H1 (cell line): ENCODE data around the gene GAS7. TPM values are rescaled to one million over a fixed set of nuclear protein-coding genes. Genes with fewer than 3 reads are reported as not detected.

Experiments
- CTCF ChIA-PET: fragments of 300-600 bp; sonication (Branson Sonifier 250); formaldehyde crosslinking; loops from one replicate; lab custom pipeline; 2021; ENCODE audit not compliant: partially characterized antibody; lab: Charles Lee
- POLR2A ChIA-PET: fragments of 300-600 bp; sonication (Branson Sonifier 250); formaldehyde crosslinking; loops from one replicate; lab custom pipeline; 2021; ENCODE audit warnings: inconsistent platforms; ENCODE audit not compliant: partially characterized antibody; lab: Charles Lee
- DNase-seq, 2 experiments: peaks; one replicate each; pipeline versions ENCODE4 v3.0.0 to v3.0.0-alpha.2; 2010 to 2022; ENCODE audit warnings: low spot score in 2 of 2, low read depth in 1 of 2, mixed read lengths in 1 of 2
- FAIRE-seq: peaks from 2 replicates; lab custom pipeline; 2011; peaks lifted over from hg19 to GRCh38; lab: Jason Lieb, UNC
- H2AFZ ChIP-seq: 2 replicates; pipeline ENCODE4 v1.8.1; 2012; ENCODE audit warnings: low read length, inconsistent platforms
- H2AK5ac ChIP-seq: 2 replicates; pipeline ENCODE4 v1.6.1; 2013; ENCODE audit warnings: low read depth, low read length
- H2BK120ac ChIP-seq: replicated peaks from 2 replicates; pipeline ENCODE3; 2013; ENCODE audit warnings: low read depth, low read length, inconsistent platforms
- H2BK12ac ChIP-seq: 2 replicates; pipeline ENCODE4 v1.6.1; 2013; ENCODE audit warnings: low read depth, low read length
- H2BK15ac ChIP-seq: 2 replicates; pipeline ENCODE4 v1.6.1; 2013; ENCODE audit warnings: low read length
- H2BK20ac ChIP-seq: 2 replicates; pipeline ENCODE4 v1.6.1; 2013; ENCODE audit warnings: low read length
- H2BK5ac ChIP-seq: 2 replicates; pipeline ENCODE4 v1.6.1; 2013; ENCODE audit warnings: low read depth, low read length
- H3K14ac ChIP-seq: 2 replicates; pipeline ENCODE4 v1.6.1; 2013; ENCODE audit warnings: inconsistent platforms; ENCODE audit not compliant: insufficient read length
- H3K18ac ChIP-seq: 2 replicates; pipeline ENCODE4 v1.6.1; 2013; ENCODE audit warnings: low read length; ENCODE audit errors: extremely low read depth
- H3K23ac ChIP-seq: 2 replicates; pipeline ENCODE4 v1.6.1; 2013; ENCODE audit warnings: inconsistent platforms; ENCODE audit not compliant: insufficient read length
- H3K23me2 ChIP-seq: 2 replicates; pipeline ENCODE4 v1.6.1; 2013; ENCODE audit warnings: low read depth, low read length
- H3K27ac ChIP-seq: 2 replicates; pipeline ENCODE4 v1.6.1; 2011; ENCODE audit warnings: low read depth, low read length, inconsistent platforms
- H3K27me3 ChIP-seq, 4 experiments: replicated peaks in 1 of 4; 1 replicate in 1 of 4; 2 replicates in 3 of 4; pipeline versions ENCODE4 v1.6.1 to v1.8.1; 2011 to 2013; ENCODE audit warnings: low read length in 3 of 4, mild to moderate bottlenecking in 3 of 4, inconsistent platforms in 2 of 4, mixed read lengths in 2 of 4, moderate library complexity in 1 of 4; ENCODE audit not compliant: control insufficient read depth in 3 of 4, insufficient read depth in 3 of 4; ENCODE audit errors: extremely low read depth in 1 of 4
- H3K36me3 ChIP-seq, 4 experiments: 2 replicates each; pipeline versions ENCODE4 v1.6.1 to v1.8.1; 2011 to 2013; ENCODE audit warnings: mild to moderate bottlenecking in 4 of 4, low read length in 3 of 4, moderate library complexity in 2 of 4, control low read depth in 1 of 4, inconsistent platforms in 1 of 4; ENCODE audit not compliant: insufficient read depth in 4 of 4, control insufficient read depth in 2 of 4
- H3K4ac ChIP-seq: replicated peaks from 2 replicates; pipeline ENCODE3; 2013; ENCODE audit warnings: low read length, low read depth, mixed read lengths, inconsistent platforms; ENCODE audit not compliant: insufficient read length
- H3K4me1 ChIP-seq, 4 experiments: replicated peaks in 1 of 4; 1 replicate in 1 of 4; 2 replicates in 3 of 4; pipeline versions ENCODE4 v1.6.1 to v1.8.1; 2011 to 2013; ENCODE audit warnings: low read length in 3 of 4, inconsistent platforms in 2 of 4, mixed read lengths in 1 of 4; ENCODE audit not compliant: insufficient read depth in 4 of 4, control insufficient read depth in 3 of 4
- H3K4me2 ChIP-seq, 2 experiments: 2 replicates each; pipeline versions ENCODE4 v1.6.1 to v1.8.1; 2011 to 2013; ENCODE audit warnings: low read depth in 2 of 2, low read length in 2 of 2, control low read depth in 1 of 2, inconsistent platforms in 1 of 2, mild to moderate bottlenecking in 1 of 2; ENCODE audit not compliant: insufficient read depth in 1 of 2
- H3K4me3 ChIP-seq, 4 experiments: fragments of 200-600, 300-600 bp in 1 of 4; sonication (generic), shearing (Covaris generic), sonication (Bioruptor Twin) in 1 of 4; 2 replicates each; pipeline versions ENCODE4 v1.5.1 to v1.8.1; 2011 to 2016; ENCODE audit warnings: low read length in 4 of 4, low read depth in 3 of 4, control low read depth in 2 of 4, inconsistent platforms in 2 of 4, mild to moderate bottlenecking in 2 of 4, mixed read lengths in 1 of 4, moderate library complexity in 1 of 4; ENCODE audit not compliant: insufficient read depth in 2 of 4; ENCODE audit errors: extremely low read depth in 1 of 4
- H3K56ac ChIP-seq: replicated peaks from 2 replicates; pipeline ENCODE3; 2013; ENCODE audit warnings: low read depth, mild to moderate bottlenecking, mixed read lengths, low read length, inconsistent platforms; ENCODE audit not compliant: insufficient read length
- H3K79me1 ChIP-seq: 2 replicates; pipeline ENCODE4 v1.6.1; 2013; ENCODE audit warnings: low read depth, low read length, control low read depth
- H3K79me2 ChIP-seq, 2 experiments: 2 replicates each; pipeline versions ENCODE4 v1.6.1 to v1.8.1; 2012 to 2013; ENCODE audit warnings: low read length in 2 of 2, mild to moderate bottlenecking in 2 of 2, inconsistent platforms in 1 of 2; ENCODE audit not compliant: insufficient read depth in 2 of 2, control insufficient read depth in 1 of 2
- H3K9ac ChIP-seq, 4 experiments: replicated peaks in 1 of 4; 1 replicate in 1 of 4; 2 replicates in 3 of 4; pipeline versions ENCODE4 v1.6.1 to v1.8.1; 2011 to 2013; ENCODE audit warnings: low read depth in 3 of 4, low read length in 3 of 4, control low read depth in 2 of 4, mild to moderate bottlenecking in 2 of 4, moderate library complexity in 2 of 4, inconsistent platforms in 1 of 4; ENCODE audit errors: extremely low read depth in 1 of 4
- H3K9me3 ChIP-seq, 2 experiments: 2 replicates each; pipeline versions ENCODE4 v1.6.1 to v1.8.1; 2012 to 2013; ENCODE audit warnings: mild to moderate bottlenecking in 2 of 2, moderate library complexity in 2 of 2, control low read depth in 1 of 2, inconsistent platforms in 1 of 2, low read depth in 1 of 2, low read length in 1 of 2, mixed read lengths in 1 of 2; ENCODE audit not compliant: insufficient read depth in 2 of 2
- H4K20me1 ChIP-seq, 2 experiments: replicated peaks in 1 of 2; 2 replicates each; pipeline versions ENCODE3 to v1.8.1; 2011 to 2013; ENCODE audit warnings: inconsistent platforms in 2 of 2, low read length in 2 of 2, mild to moderate bottlenecking in 1 of 2; ENCODE audit not compliant: insufficient read depth in 2 of 2, control insufficient read depth in 1 of 2
- H4K5ac ChIP-seq: 2 replicates; pipeline ENCODE4 v1.6.1; 2013; ENCODE audit warnings: low read length, low read depth, mixed read lengths, inconsistent platforms; ENCODE audit not compliant: insufficient read length
- H4K8ac ChIP-seq: 2 replicates; pipeline ENCODE4 v1.8.0; 2013; ENCODE audit warnings: mild to moderate bottlenecking, moderate library complexity, low read length, inconsistent platforms; ENCODE audit not compliant: insufficient read depth; ENCODE audit errors: extremely low read depth
- H4K91ac ChIP-seq: replicated peaks from 2 replicates; pipeline ENCODE3; 2013; ENCODE audit warnings: low read length, mixed read lengths, inconsistent platforms; ENCODE audit not compliant: insufficient read length
- CBX8 ChIP-seq: fragments of 300-800, 300-1000 bp; sonication (generic); IDR thresholded peaks from 2 replicates; pipeline ENCODE4 v1.7.1; 2016; ENCODE audit warnings: low read depth, low read length, borderline replicate concordance
- CHD2 ChIP-seq: IDR thresholded peaks from 2 replicates; pipeline ENCODE4 v1.6.1; 2012; ENCODE audit warnings: low read length, improper control_type of control experiment
- EP300 ChIP-seq, 2 experiments: IDR thresholded peaks; 1 replicate in 1 of 2; 2 replicates in 1 of 2; pipeline ENCODE4 v1.6.1; 2011 to 2012; ENCODE audit warnings: low read depth in 2 of 2, low read length in 2 of 2, mild to moderate bottlenecking in 2 of 2, borderline replicate concordance in 1 of 2, inconsistent platforms in 1 of 2, moderate library complexity in 1 of 2
- EZH2 ChIP-seq: fragments of 200-600 bp; sonication (generic); IDR thresholded peaks from 2 replicates; pipeline ENCODE4 v1.7.1; 2012; ENCODE audit warnings: low read depth, mild to moderate bottlenecking, moderate library complexity, low read length, inconsistent platforms; ENCODE audit not compliant: severe bottlenecking
- KDM1A ChIP-seq: fragments of 200-600, 300-600 bp; sonication (generic); IDR thresholded peaks from 2 replicates; pipeline ENCODE4 v1.7.1; 2016; ENCODE audit warnings: mild to moderate bottlenecking, low read length, borderline replicate concordance
- POLR2A ChIP-seq, 2 experiments: IDR thresholded peaks; 1 replicate in 1 of 2; 2 replicates in 1 of 2; pipeline ENCODE4 v1.6.1; 2011; ENCODE audit warnings: low read depth in 2 of 2, low read length in 2 of 2, mild to moderate bottlenecking in 2 of 2; ENCODE audit errors: control extremely low read depth in 1 of 2
- POU5F1 ChIP-seq: IDR thresholded peaks from 2 replicates; pipeline ENCODE4 v1.6.1; 2011; ENCODE audit warnings: low read depth, mild to moderate bottlenecking, low read length, moderate library complexity
- RAD21 ChIP-seq, 2 experiments: IDR thresholded peaks in 1 of 2; conservative IDR thresholded peaks in 1 of 2; 2 replicates each; pipeline ENCODE4 v1.6.1; 2011; ENCODE audit warnings: low read depth in 2 of 2, low read length in 2 of 2, improper control_type of control experiment in 1 of 2, inconsistent platforms in 1 of 2, mild to moderate bottlenecking in 1 of 2, moderate library complexity in 1 of 2
- RNF2 ChIP-seq: fragments of 200-900, 300-1000 bp; sonication (generic); IDR thresholded peaks from 2 replicates; pipeline ENCODE4 v1.7.1; 2016; ENCODE audit warnings: borderline replicate concordance, low read depth, mild to moderate bottlenecking, antibody characterized with exemption, low read length; ENCODE audit not compliant: poor library complexity, severe bottlenecking; ENCODE audit errors: missing control alignments
- SIRT6 ChIP-seq: IDR thresholded peaks from one replicate; pipeline ENCODE4 v1.7.1; 2012; ENCODE audit warnings: low read length, inconsistent platforms
- SIX5 ChIP-seq: IDR thresholded peaks from 2 replicates; pipeline ENCODE4 v1.6.1; 2011; ENCODE audit warnings: mild to moderate bottlenecking, low read depth, low read length
- SP4 ChIP-seq: IDR thresholded peaks from 2 replicates; pipeline ENCODE4 v1.6.1; 2012; ENCODE audit warnings: low read length, inconsistent platforms
- SRF ChIP-seq: IDR thresholded peaks from 2 replicates; pipeline ENCODE4 v1.6.1; 2011; ENCODE audit warnings: mild to moderate bottlenecking, low read depth, low read length, moderate library complexity
- TAF1 ChIP-seq: IDR thresholded peaks from 2 replicates; pipeline ENCODE4 v1.6.1; 2011; ENCODE audit warnings: mild to moderate bottlenecking, low read depth, low read length
- TAF7 ChIP-seq: optimal IDR thresholded peaks from 2 replicates; pipeline ENCODE3; 2011; ENCODE audit warnings: low read depth, mild to moderate bottlenecking, inconsistent platforms, low read length, moderate library complexity, borderline replicate concordance
- WGBS, 2 experiments: shearing (Covaris generic) in 1 of 2; methylation state at CpG; one replicate each; pipeline versions ENCODE4 v1.1.6 to v1.1.7; 2013 to 2015; ENCODE audit warnings: low lambda C conversion rate in 2 of 2, mixed read lengths in 2 of 2, inconsistent platforms in 1 of 2, low coverage in 1 of 2, missing lambda C conversion rate in 1 of 2; ENCODE audit not compliant: insufficient replicate concordance in 2 of 2, insufficient coverage in 1 of 2, insufficient read length in 1 of 2; ENCODE audit errors: extremely low coverage in 1 of 2, missing lambda C conversion rate in 1 of 2; 5-methylcytosine and 5-hydroxymethylcytosine counted together
- polyA plus RNA-seq, 7 experiments: library from polyadenylated mRNA; depleted of rRNA in 3 of 7; stranded (reverse) in 5 of 7; unstranded in 2 of 7; fragments of >200 nt in 5 of 7; fragments of 200-250 nt in 2 of 7; gene quantifications; 1 replicate in 5 of 7; 2 replicates in 1 of 7; 4 replicates in 1 of 7; pipeline versions ENCODE4 v1.2.1 to v1.2.3, GENCODE V29; 2011 to 2013; ENCODE audit warnings: missing spikeins in 2 of 7, mixed read lengths in 2 of 7
- total RNA-seq: library from RNA; stranded (reverse); fragmentation: NEBNext Ultra II Directional; extraction: Animal tissue kit (Norgen Biotek cat#: 25700); gene quantifications from 2 replicates; pipeline ENCODE4 v1.2.1, GENCODE V29; 2021

GAS7 gene
- total and polyA plus RNA-seq, 2 of the 8 experiments (the other 6 are each of a cell fraction or from before 2014, with no cell fraction given), result 5.0 to 14.5 TPM

DNA sequence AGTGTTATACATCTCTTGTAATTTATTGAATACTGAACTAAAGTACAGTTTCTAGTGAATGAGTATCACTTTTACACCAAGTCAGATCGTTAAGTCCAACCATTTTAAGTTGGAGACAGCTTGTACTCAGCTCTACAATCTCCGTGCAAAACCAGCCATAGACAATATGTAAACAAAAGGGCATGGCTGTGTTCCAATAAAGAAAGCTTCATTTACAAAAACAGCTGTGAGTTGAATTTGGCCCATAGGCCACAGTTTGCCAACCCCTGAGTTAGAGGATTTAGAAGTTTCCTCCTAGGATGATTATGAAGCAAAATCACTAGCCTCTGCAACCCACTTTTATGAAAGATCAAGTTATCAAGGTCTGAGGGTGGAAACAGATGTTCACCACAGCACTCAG, 187.7 kb downstream of the GAS7 start:
- 89% methylated on average over 2 of the region's 2 CpGs; no CpG with 5 or more reads in 1 of the 2 experiments for WGBS, 2 experiments
- no peak for DNase-seq
- CTCF ChIA-PET, result interaction anchor here (0.6 to 1.6 kb wide), 3 partner anchors 23 to 216 kb away, joined by 3 read pairs; no protein-coding TSS in a partner anchor
- TF ChIP-seq TAF1 (no peak), CHD2 (no peak), RNF2 (no peak), SIX5 (no peak), CBX8 (no peak), POU5F1 (no peak), SP4 (no peak), POLR2A (IDR thresholded peaks at IDR 0.05; ENCODE audit: control extremely low read depth in 1 of 2, low read depth in 2 of 2, low read length in 2 of 2) (no peak), EZH2 (no peak), EP300 (IDR thresholded peaks at IDR 0.05; ENCODE audit: borderline replicate concordance in 1 of 2, low read depth in 2 of 2, low read length in 2 of 2) (no peak), RAD21 (IDR thresholded peaks at IDR 0.05 in 1 of 2, conservative IDR thresholded peaks at IDR 0.05 in 1 of 2; ENCODE audit: low read depth in 2 of 2, low read length in 2 of 2) (no peak), KDM1A (no peak), SIRT6 (no peak), TAF7 (no peak), SRF (no peak)

More for the DNA sequence above, 187.7 kb downstream of the GAS7 start:
- Histone ChIP-seq H4K8ac (no peak overlapping the region), H3K36me3 (no peaks in the 10 kb centered on the region), H3K9ac (no peak overlapping the region), H3K4me3 (no peak overlapping the region), H2BK20ac (no peak overlapping the region), H2AFZ (no peak overlapping the region), H3K4me2 (no peak overlapping the region), H2BK12ac (no peak overlapping the region), H2BK5ac (no peak overlapping the region), H3K56ac (no peak overlapping the region), H3K14ac (no peak overlapping the region), H3K79me1 (no peaks in the 10 kb centered on the region), H3K23ac (no peak overlapping the region), H4K20me1 (no peaks in the 10 kb centered on the region), H3K27me3 (no peaks in the 10 kb centered on the region), H3K18ac (no peak overlapping the region), H2BK15ac (no peak overlapping the region), H3K4ac (no peak overlapping the region), H4K5ac (no peak overlapping the region), H3K9me3 (no peaks in the 10 kb centered on the region), H3K23me2 (no peaks in the 10 kb centered on the region), H2BK120ac (no peak overlapping the region), H3K79me2 (no peaks in the 10 kb centered on the region), H4K91ac (no peak overlapping the region), H3K4me1 (peaks cover 0 to 2% (median 1%) of the 10 kb centered on the region in 4 experiments; a peak in 1 of 7 replicates), H3K27ac (no peak overlapping the region), H2AK5ac (no peak overlapping the region)
- no peak for FAIRE-seq
- POLR2A ChIA-PET, result no interaction called here
